Subcutaneous abdominal adipose tissue (tissue), 5 donors: Measurements from ENCODE around the gene VPS29.

Experiments
- H3K27ac ChIP-seq: one replicate; pipeline ENCODE4 v1.7.0; 2013; ENCODE audit warnings: low read depth, mild to moderate bottlenecking, inconsistent platforms, low read length, moderate library complexity
- H3K27me3 ChIP-seq, 5 donors: one replicate each; pipeline ENCODE4 v1.7.0; 2013; ENCODE audit warnings: low read length in 5 of 5, inconsistent platforms in 1 of 5; ENCODE audit not compliant: control insufficient read depth in 5 of 5, insufficient read depth in 4 of 5
- H3K36me3 ChIP-seq, 5 donors: one replicate each; pipeline ENCODE4 v1.7.0; 2013; ENCODE audit warnings: low read length in 5 of 5; ENCODE audit not compliant: control insufficient read depth in 5 of 5, insufficient read depth in 5 of 5
- H3K4me1 ChIP-seq, 5 donors: one replicate each; pipeline ENCODE4 v1.7.0; 2013; ENCODE audit warnings: low read length in 5 of 5, mild to moderate bottlenecking in 3 of 5, moderate library complexity in 1 of 5; ENCODE audit not compliant: control insufficient read depth in 5 of 5, insufficient read depth in 5 of 5
- H3K4me3 ChIP-seq, 5 donors: one replicate each; pipeline ENCODE4 v1.7.0; 2013; ENCODE audit warnings: low read length in 5 of 5, low read depth in 1 of 5
- H3K9ac ChIP-seq, 5 donors: one replicate each; pipeline ENCODE4 v1.7.0; 2013; ENCODE audit warnings: low read length in 5 of 5, mild to moderate bottlenecking in 4 of 5, moderate library complexity in 3 of 5
- H3K9me3 ChIP-seq, 5 donors: one replicate each; pipeline ENCODE4 v1.7.0; 2013; ENCODE audit warnings: low read length in 5 of 5; ENCODE audit not compliant: control insufficient read depth in 5 of 5
- donor health status: healthy.
- donor health status: healthy.
- donor health status: healthy.
- donor health status: healthy.
- donor health status: healthy.

Gene VPS29

GRCh38 chr12:110543252-110543959, 41.5 kb upstream of the VPS29 start:
- Histone ChIP-seq H3K27me3 (no peaks in the 10 kb centered on the region), H3K4me1 (peaks cover 7 to 41% (median 34%) of the 10 kb centered on the region in 5 donors), H3K9me3 (no peaks in the 10 kb centered on the region), H3K9ac (peak overlapping the region in 3 of 5 donors; percentile 27 to 53 (median 38)), H3K27ac (peak overlapping the region; percentile 91), H3K36me3 (peaks cover 0 to 18% (median 13%) of the 10 kb centered on the region in 5 donors), H3K4me3 (no peak overlapping the region)

DNA sequence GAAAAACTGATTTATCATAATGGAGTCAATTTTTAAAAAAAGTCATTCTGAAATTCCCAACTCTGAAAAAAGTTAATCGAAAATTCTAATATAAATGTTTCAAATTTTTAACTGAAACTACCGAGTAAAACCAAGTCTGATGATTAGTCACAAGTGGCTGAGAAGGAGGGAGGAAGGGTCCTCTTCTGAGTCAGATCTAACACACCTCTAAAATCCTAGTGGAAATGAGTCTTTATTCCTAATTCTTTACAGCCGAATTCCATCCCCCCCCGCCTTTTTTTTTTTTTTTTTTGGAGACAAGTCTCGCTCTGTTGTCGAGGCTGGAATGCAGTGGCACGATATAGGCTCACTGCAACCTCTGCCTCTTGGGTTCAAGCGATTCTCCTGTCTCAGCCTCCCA, 38.1 kb upstream of the VPS29 start:
- H3K4me1 ChIP-seq = peaks cover 7 to 38% (median 29%) of the 10 kb centered on the region in 5 donors

GRCh38 chr12:110538869-110539622, 37.1 kb upstream of the VPS29 start:
- H3K27ac ChIP-seq = no peak overlapping the region
- H3K9ac ChIP-seq = no peak overlapping the region
- H3K36me3 ChIP-seq = peaks cover 9 to 46% (median 30%) of the 10 kb centered on the region in 5 donors
- no peaks in the 10 kb centered on the region for H3K9me3 ChIP-seq
- H3K4me3 ChIP-seq = no peak overlapping the region
- peaks cover 7 to 35% (median 29%) of the 10 kb centered on the region in 5 donors for H3K4me1 ChIP-seq
- no peaks in the 10 kb centered on the region for H3K27me3 ChIP-seq

More for the DNA sequence above, 38.1 kb upstream of the VPS29 start:
- H3K9me3 ChIP-seq = no peaks in the 10 kb centered on the region
- peaks cover 9 to 42% (median 30%) of the 10 kb centered on the region in 5 donors for H3K36me3 ChIP-seq
- no peak overlapping the region for H3K9ac ChIP-seq
- H3K4me3 ChIP-seq = no peak overlapping the region
- no peaks in the 10 kb centered on the region for H3K27me3 ChIP-seq
- H3K27ac ChIP-seq = no peak overlapping the region

DNA sequence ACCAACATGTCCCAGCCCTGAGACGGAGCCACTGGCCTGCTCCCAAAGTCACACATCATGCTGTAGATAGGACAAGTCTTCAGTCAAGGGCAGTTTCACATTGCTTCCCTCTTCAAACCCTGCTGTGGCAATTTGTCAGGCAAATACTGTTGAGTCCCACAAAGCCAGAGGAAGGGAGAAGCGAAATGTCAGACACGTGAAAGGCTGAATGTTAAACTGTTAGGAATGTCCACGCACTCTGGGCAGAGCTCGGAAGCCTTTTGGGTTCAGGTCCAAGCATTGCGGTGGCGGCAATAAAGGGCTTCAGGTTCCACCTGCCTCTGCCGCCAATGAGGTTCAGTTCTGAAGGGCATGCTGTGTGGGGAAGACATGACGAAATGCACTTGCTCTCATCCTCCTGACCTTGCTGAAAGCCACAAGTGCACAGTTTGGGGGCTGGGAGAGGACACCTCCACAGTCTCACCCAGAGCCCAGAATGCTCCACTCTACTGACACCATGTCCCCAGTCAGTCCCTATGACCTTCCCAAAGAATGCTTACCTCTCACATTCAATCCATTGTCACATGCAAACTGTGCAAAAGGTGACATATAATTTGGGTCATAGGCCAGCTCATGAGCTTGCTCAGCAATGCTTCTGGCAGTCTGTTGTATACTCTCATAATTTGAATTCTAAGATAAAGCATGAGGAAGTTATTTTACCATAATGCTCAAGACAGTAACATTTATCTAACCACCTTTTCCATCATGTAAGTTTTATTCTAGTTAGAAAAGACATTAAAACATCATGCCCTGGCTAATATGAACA, 35.9 kb upstream of the VPS29 start:
- Histone ChIP-seq H3K27me3 (no peaks in the 10 kb centered on the region), H3K9me3 (no peaks in the 10 kb centered on the region), H3K9ac (peak overlapping the region in 1 of 5 donors; percentile 2), H3K4me1 (peaks cover 1 to 22% (median 17%) of the 10 kb centered on the region in 5 donors), H3K36me3 (peaks cover 12 to 51% (median 30%) of the 10 kb centered on the region in 5 donors), H3K27ac (peak overlapping the region; percentile 50), H3K4me3 (no peak overlapping the region)

- Histone ChIP-seq H3K27me3 (no peaks in the 10 kb centered on the region), H3K9ac (peak overlapping the region in 1 of 5 donors; percentile 2), H3K4me1 (peaks cover 0 to 15% (median 11%) of the 10 kb centered on the region in 5 donors), H3K36me3 (peaks cover 17 to 59% (median 32%) of the 10 kb centered on the region in 5 donors), H3K9me3 (no peaks in the 10 kb centered on the region), H3K27ac (peak overlapping the region; percentile 50), H3K4me3 (no peak overlapping the region)
Observed at GRCh38 chr12:110536834-110537604, 35.1 kb upstream of the VPS29 start.

DNA sequence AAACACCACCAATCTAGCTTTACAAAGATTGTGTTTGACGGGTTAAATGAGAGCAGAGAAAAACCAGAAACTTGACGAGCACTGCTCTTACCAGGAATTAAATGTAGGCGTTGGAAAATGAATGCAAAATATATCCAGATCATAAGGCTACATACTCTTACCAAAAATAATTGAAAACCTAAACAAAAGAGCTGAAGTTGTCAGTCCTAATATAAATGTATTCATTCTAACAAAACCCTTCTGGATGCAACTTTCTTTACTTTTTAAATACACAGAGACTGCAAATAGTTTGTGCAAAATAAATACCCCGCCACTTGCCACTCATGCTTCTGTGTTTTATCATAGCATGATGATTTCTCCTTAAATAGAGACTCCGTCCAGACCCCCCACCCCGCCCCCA, 32.9 kb upstream of the VPS29 start:
- H3K4me1 ChIP-seq = peaks cover 0 to 20% (median 11%) of the 10 kb centered on the region in 5 donors
- no peak overlapping the region for H3K27ac ChIP-seq
- peaks cover 23 to 65% (median 34%) of the 10 kb centered on the region in 5 donors for H3K36me3 ChIP-seq
- no peak overlapping the region for H3K4me3 ChIP-seq
- no peaks in the 10 kb centered on the region for H3K27me3 ChIP-seq
- no peaks in the 10 kb centered on the region for H3K9me3 ChIP-seq
- H3K9ac ChIP-seq = no peak overlapping the region

DNA sequence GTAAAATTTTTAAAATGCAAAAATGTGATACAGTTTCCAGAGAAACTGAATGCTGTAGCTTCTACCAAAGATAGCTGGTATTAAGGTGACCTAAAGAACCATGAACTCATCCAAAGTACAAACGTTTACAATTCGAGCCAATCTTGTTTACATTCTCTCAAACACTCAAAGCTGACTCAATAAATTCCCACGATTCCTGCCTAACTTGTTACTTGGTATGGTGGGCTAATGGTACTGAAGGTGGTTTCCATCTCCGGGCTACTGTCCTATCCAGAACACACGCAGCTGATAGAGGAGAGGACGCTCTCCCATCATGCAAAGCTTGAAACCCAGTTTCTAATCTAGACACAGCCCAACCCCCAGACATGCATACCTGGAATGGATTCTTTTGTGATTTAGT, 31.7 kb upstream of the VPS29 start:
- peaks cover 23 to 59% (median 30%) of the 10 kb centered on the region in 5 donors for H3K36me3 ChIP-seq
- H3K9ac ChIP-seq = no peak overlapping the region
- no peak overlapping the region for H3K27ac ChIP-seq
- no peaks in the 10 kb centered on the region for H3K27me3 ChIP-seq
- H3K4me1 ChIP-seq = peaks cover 0 to 20% (median 11%) of the 10 kb centered on the region in 5 donors
- H3K9me3 ChIP-seq = no peaks in the 10 kb centered on the region
- H3K4me3 ChIP-seq = no peak overlapping the region

- Histone ChIP-seq H3K4me3 (no peak overlapping the region), H3K36me3 (peaks cover 17 to 49% (median 23%) of the 10 kb centered on the region in 5 donors), H3K9ac (no peak overlapping the region), H3K9me3 (no peaks in the 10 kb centered on the region), H3K27ac (no peak overlapping the region), H3K4me1 (peaks cover 0 to 12% (median 3%) of the 10 kb centered on the region in 5 donors), H3K27me3 (no peaks in the 10 kb centered on the region)
Observed at GRCh38 chr12:110532644-110533043, 30.7 kb upstream of the VPS29 start.

- no peak overlapping the region for H3K4me3 ChIP-seq
- peaks cover 0 to 7% (median 0%) of the 10 kb centered on the region in 5 donors for H3K4me1 ChIP-seq
- peaks cover 11 to 41% (median 23%) of the 10 kb centered on the region in 5 donors for H3K36me3 ChIP-seq
- H3K9me3 ChIP-seq = no peaks in the 10 kb centered on the region
- no peak overlapping the region for H3K9ac ChIP-seq
- H3K27me3 ChIP-seq = no peaks in the 10 kb centered on the region
- no peak overlapping the region for H3K27ac ChIP-seq
Observed at GRCh38 chr12:110531741-110532333, 29.9 kb upstream of the VPS29 start.
